GM12872 (cell line): ENCODE measurements around the gene SLC29A3.

ENCODE experiments used
- TF ChIP-seq, protein P1 (sequence below): IDR thresholded peaks from 3 replicates; pipeline ENCODE4 v1.5.1; 2011; ENCODE audit warnings: low read depth, mild to moderate bottlenecking, low read length, moderate library complexity; ENCODE audit not compliant: insufficient read depth

The SLC29A3 gene

DNA sequence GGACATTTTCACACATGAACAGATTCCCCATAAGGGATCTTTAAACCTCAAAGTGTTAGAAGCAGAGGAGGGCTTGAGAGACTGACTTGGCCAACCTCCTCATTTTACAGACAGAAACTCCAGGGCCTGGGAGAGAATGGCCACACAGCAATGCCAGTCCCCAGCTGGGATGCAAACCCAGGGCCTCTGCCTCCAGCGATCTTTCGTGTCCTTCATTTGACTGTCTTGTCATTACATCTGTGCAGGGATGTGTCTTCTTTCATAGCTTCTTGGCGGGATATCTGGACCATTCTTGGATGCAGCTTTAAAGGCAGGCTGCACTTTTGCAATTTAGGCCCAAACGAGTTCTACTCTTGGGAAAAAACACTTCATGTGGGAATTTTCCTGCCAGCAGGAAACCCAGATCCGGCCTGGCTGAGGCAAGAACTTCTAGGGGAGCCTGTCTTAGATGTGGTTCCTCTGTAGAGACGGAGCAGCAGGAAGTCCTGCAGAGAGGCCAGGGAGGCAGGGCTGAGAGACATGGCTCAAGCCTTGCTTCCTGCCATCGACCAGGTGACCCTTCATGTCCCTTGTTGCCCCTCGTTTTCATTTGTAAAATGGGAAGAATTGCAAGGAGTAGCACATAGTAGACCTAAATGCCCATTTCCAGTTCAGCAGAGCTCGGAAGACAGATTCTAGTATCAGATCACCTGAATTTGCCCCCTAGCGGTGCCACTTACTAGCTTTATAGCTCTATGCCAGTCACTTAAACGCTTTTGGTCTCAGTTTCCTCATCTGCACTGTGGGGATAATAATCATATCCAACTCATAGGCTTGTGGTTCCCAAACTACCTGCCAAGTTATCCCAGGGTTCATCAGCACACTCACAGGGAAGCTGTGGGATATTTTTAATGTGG is 43.9 kb upstream of the SLC29A3 start:
- TF ChIP-seq, protein P1, sequence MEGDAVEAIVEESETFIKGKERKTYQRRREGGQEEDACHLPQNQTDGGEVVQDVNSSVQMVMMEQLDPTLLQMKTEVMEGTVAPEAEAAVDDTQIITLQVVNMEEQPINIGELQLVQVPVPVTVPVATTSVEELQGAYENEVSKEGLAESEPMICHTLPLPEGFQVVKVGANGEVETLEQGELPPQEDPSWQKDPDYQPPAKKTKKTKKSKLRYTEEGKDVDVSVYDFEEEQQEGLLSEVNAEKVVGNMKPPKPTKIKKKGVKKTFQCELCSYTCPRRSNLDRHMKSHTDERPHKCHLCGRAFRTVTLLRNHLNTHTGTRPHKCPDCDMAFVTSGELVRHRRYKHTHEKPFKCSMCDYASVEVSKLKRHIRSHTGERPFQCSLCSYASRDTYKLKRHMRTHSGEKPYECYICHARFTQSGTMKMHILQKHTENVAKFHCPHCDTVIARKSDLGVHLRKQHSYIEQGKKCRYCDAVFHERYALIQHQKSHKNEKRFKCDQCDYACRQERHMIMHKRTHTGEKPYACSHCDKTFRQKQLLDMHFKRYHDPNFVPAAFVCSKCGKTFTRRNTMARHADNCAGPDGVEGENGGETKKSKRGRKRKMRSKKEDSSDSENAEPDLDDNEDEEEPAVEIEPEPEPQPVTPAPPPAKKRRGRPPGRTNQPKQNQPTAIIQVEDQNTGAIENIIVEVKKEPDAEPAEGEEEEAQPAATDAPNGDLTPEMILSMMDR, result peak; percentile 19; the same call in 1 of the 3 replicates

DNA sequence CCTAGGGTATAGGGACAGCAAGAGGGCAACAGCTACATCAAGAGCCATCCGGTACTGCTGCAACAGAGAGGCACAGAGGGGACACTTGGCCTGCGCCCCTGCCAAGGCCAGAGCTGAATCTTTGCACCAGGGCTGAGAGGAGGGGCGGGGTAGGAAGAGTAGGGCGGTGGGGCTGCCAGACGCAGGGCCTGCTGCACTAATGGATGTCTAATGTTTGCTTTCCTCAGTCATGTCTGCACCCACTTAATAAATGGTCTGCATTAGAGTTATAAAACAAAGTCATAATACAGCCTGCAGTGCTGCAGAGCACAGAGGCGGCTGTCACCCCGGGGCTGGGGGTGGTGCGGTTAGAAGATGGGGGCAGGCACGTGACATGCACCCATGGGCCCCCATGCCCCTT is 42.2 kb upstream of the SLC29A3 start:
- TF ChIP-seq, protein P1, result no peak

DNA sequence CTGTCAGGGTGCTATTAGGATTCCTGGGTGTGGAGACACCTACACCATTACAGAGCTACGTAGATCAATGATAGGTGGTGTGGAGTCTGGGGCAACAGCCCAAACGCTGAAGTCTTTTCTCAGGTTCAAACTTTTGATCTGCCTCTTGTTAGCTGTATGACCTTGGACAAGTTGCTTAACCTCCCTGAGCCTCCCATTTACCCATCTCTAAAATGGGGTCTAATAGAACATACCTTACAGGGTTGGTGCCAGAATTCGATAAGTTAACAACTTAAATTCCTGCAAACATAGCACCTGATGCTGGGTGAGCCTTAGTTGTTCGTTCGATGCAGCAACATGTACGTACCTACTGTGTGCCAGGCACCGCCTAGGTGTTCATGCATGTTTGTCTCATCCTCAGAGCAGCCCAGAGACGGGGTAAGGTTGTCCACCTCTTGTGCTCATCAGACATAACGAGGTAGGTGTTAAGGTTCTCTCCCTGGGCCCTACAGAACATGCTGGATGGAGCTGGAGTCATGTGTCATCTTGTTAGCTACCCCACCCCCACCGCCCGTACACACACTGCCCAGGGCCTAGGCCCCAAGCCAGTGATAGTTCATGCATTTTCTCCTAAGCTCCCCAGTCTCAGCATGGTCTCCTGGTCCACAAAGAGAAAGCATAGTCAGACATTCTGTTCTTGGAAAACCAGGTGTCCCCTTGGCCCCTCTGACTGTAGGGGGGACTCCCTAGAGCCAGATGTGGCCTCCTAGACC is 41.0 kb upstream of the SLC29A3 start:
- TF ChIP-seq, protein P1, result no peak

DNA sequence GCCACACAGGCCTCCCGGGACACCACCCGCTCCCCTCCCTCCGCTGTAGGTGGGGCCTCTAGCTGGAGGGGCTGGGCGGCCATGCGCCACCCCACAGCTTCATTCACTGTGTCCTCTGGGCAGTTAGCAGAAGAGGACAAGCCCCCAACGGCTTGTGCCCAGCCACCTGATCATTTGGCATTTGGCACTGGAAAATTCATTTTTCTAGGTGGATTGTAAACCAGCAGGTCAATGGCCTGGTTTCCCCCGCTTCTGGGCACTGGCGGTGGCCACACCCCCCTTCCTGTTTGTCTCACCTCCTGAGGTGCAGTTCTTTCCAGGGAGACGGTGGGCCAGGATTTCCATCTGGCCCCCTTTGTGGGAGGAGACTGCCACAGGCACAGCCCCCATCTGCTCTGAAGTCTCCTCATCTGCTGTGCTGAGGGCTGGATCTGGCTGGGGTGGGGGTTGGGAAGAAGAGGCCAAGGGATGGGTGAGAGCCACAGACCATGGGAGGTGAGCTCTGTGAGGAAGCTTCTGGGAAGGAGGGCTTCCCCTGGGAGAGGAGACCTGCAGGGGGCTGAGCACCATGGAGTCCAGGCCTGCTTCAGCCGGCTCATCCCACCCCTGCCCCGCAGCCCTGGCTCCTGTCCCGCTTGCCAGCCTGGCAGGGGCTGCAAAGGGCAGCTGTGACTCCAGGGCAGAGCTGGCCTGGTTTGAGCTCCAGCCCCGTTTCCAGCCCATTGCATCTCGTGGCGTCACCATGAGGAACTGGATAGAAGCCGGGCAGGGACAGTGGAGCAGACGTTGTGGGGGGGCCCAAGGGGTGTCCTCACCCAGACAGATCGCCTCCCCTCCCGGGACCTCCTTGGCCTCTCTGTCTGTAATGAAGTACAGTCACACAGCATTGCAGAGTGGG is 40.1 kb upstream of the SLC29A3 start:
- TF ChIP-seq, protein P1, result no peak

DNA sequence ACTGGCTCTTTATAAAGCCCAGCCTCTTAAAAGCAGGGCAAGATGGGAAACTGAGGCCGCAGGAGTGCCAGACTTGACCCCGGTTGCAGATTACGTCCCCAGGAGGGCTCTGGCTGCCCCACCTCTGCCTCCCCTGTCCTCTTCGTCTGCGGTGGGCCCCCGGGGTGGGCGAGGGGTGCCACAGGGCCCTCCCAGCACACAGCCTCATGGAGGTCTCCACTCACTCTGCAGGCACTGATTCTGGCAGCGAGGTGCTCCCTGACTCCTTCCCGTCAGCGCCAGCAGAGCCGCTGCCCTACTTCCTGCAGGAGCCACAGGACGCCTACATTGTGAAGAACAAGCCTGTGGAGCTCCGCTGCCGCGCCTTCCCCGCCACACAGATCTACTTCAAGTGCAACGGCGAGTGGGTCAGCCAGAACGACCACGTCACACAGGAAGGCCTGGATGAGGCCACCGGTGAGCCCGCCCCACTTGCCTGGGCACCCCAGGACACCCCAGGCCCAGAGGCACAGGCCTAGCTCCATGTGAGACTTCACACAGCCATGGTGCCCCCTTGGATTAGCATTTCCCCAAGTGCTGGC is 39.4 kb upstream of the SLC29A3 start:
- TF ChIP-seq, protein P1, result no peak

DNA sequence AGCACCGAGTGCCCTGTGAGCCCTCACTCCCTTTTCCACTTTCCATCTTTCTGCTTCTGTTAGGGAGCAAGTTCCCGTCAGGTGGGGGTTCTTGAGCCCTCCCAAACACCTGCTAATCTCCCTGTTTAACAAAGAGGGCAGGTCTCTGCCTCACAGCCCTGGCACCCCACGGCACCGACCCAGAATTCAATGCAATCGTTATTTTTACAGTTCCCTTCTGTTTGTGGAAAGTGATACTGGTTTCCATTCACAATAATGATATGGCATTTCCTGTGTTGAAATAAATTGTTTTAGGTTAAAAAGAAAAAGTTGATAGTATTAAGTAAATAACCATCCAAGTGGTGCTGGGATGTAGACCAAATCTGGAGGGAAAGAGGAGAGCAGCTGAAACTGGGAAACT is 38.8 kb upstream of the SLC29A3 start:
- TF ChIP-seq, protein P1, result no peak

DNA sequence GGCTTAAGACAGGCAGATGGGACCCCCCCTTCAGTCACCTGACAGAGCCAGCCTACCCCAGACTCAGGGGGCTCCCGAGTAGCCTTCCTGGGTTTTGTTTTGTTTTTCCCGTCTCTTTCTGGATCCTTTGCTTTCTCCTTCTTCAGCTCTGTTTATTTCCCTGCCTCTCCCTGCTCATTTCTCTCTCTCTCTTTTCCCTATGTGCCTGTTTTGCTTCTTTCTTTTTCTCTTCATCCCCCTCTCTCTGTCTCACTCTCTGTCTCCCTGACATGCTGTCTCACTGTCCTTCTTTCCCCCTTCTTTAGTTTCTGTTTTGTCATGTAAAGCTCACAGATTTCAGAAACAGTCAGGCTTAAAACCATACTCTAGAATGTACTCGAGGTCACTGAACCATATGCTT is 38.2 kb upstream of the SLC29A3 start:
- TF ChIP-seq, protein P1, result no peak
